Heart left ventricle (tissue), 16 donors: ENCODE measurements around the gene MICAL3. TPM values are rescaled to one million over a fixed set of nuclear protein-coding genes. Genes with fewer than 3 reads are reported as not detected.
"Not testable (repeated sequence)": the region's sequence is repeated elsewhere in the genome, so short reads cannot be mapped to it uniquely, and the experiment has no call there.

Experiments
- ATAC-seq, 4 donors: fragments of 200-7000 bp; cut with Tn5 transposase; one replicate each; pipeline ENCODE4 v1.9.1; 2020 to 2022; ENCODE audit warnings: moderate library complexity in 4 of 4, mild to moderate bottlenecking in 3 of 4, moderate number of reproducible peaks in 1 of 4
- DNase-seq, 5 donors: peaks; one replicate each; pipeline ENCODE4 v3.0.0-alpha.2; 2020
- H3K27ac ChIP-seq, 12 donors: fragments of 200-600 bp; sonication (generic) in 4 of 12; one replicate each; pipeline versions ENCODE4 v1.5.0 to v1.8.0; 2016 to 2022; ENCODE audit warnings: mild to moderate bottlenecking in 2 of 12
- H3K27me3 ChIP-seq, 9 donors: fragments of 200-600 bp; sonication (generic) in 2 of 9; one replicate each; pipeline versions ENCODE4 v1.5.1 to v1.8.0; 2016 to 2022; ENCODE audit warnings: mild to moderate bottlenecking in 3 of 9
- H3K36me3 ChIP-seq, 9 donors: fragments of 200-600 bp; sonication (generic) in 2 of 9; one replicate each; pipeline versions ENCODE4 v1.5.0 to v1.8.0; 2018 to 2022; ENCODE audit warnings: mild to moderate bottlenecking in 2 of 9
- H3K4me1 ChIP-seq, 12 donors: fragments of 200-600 bp; sonication (generic) in 4 of 12; one replicate each; pipeline versions ENCODE4 v1.5.0 to v1.8.0; 2016 to 2022; ENCODE audit warnings: mild to moderate bottlenecking in 3 of 12
- H3K4me3 ChIP-seq, 12 donors: fragments of 200-600 bp; sonication (generic) in 4 of 12; one replicate each; pipeline versions ENCODE4 v1.5.0 to v1.8.0; 2017 to 2022; ENCODE audit warnings: mild to moderate bottlenecking in 9 of 12, moderate library complexity in 4 of 12
- H3K9me3 ChIP-seq, 12 donors: fragments of 200-600 bp; sonication (generic) in 4 of 12; one replicate each; pipeline versions ENCODE4 v1.5.0 to v1.8.0; 2016 to 2022; ENCODE audit warnings: mild to moderate bottlenecking in 1 of 12
- POLR2A ChIP-seq, 2 donors: fragments of 450-650 bp; IDR thresholded peaks; one replicate each; pipeline ENCODE4 v1.6.1; 2017; ENCODE audit warnings: antibody characterized with exemption in 2 of 2, mild to moderate bottlenecking in 2 of 2, moderate library complexity in 2 of 2
- WGBS, 4 donors: extraction: QIAGEN DNeasy Blood & Tissue Kit in 2 of 4; methylation state at CpG; one replicate each; pipeline versions ENCODE4 v1.1.5 to v1.1.7; 2013 to 2018; 5-methylcytosine and 5-hydroxymethylcytosine counted together
- intact Hi-C, 10 donors: fragments of 100-400 bp; cut with DNase I; formaldehyde crosslinking; loops; one replicate each; pipeline versions ENCODE4 v1.11.1 to v1.14.2; 2022
- polyA plus RNA-seq, 2 donors: library from polyadenylated mRNA; stranded (reverse); fragments of 200-250 nt; gene quantifications; one replicate each; pipeline ENCODE4 v1.2.3, GENCODE V29; 2013
- total RNA-seq, 9 donors: library from RNA; depleted of rRNA in 2 of 9; stranded (reverse); fragments of >200 nt in 2 of 9; fragmentation: NEBNext Ultra II Directional in 3 of 9; extraction: Animal tissue kit (Norgen Biotek cat#: 25700) in 3 of 9; gene quantifications; one replicate each; pipeline versions ENCODE4 v1.1.0 to v1.2.4, GENCODE V29; 2016 to 2023
- TF ChIP-seq, protein P1 (sequence below), 12 donors: fragments of 200-600 bp; sonication (generic) in 4 of 12; IDR thresholded peaks; one replicate each; pipeline versions ENCODE4 v1.5.0 to v1.8.0; 2018 to 2022; ENCODE audit warnings: antibody characterized with exemption in 12 of 12, mild to moderate bottlenecking in 5 of 12
- donor health status: ischemic (EF 13 %, LVEDD 7.1; RV severe dilation, severe dysfunction).
- donor health status: healthy with polysubstance abuse.
- donor health status: DM: no; HTN: yes; CAD: no.
- donor health status: DM: no; HTN: no; CAD: no.
- donor health status: ischemic (EF 25% LVEDD 6.9; RV normal size, moderate dysfunction).
- donor health status: ischemic (EF 25% LVEDD 5.7; RV mildly dilated, moderate dysfunction).
- donor health status: healthy.
- donor health status: DM: yes; HTN: yes; CAD: no.
- donor health status: ischemic (EF 35%, LVEDD 5.7; RV mildly dilated, moderate dysfunction).
- donor health status: nonischemic (EF 11% LVEDD 7.7; RV severe dilation, severe dysfunction).
- donor health status: DM: yes; HTN: yes; CAD: no.
- donor health status: PGD.
- donor health status: ischemic (EF 29% LVEDD 5.4; RV normal size, mild dysfunction).
- donor health status: nonischemic (EF 23%, LVEDD 6.1; RV moderate dilation, normal function).

The MICAL3 gene
- total and polyA plus RNA-seq, 11 donors: 41.3 to 125 (median 83.3) TPM

DNA sequence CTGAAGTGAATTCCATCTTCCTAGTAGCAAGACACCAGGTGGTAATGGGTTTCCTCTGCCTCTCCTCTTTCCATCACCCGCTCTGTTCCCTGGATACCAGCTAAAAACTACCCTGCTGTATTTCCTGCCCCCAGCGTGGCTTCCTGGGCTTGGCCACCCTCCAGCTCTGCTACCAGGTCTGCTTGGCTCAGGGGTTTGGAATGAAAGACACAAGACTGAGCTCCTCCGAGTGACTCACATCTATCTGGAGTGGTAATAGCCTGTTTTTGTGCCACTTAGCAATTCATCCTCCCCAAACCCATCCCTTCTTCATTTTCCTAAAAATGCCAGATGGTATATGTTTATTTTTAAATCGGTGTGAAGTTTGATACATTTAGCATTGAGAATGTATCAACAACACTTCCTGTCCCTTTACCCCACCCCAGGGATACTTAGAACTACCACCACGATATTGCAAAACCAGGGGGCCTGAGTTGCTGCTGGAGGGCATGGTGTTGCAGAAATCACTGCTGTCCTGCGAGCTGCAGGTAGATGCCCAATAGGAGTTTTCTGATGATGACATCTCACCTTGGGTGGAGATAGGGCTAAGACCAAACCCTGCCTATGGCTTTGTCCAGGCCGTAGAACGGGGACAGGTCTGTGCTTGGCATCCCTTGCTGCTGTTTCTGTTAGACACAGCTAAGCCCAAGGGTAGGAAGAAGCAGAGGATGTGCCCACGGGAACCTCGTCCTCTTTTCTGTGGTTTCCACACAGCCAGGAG lies 7.5 kb upstream of the MICAL3 start:
- ATAC-seq: peak; percentile 34 to 69 (median 45)
- H3K27ac ChIP-seq: peak overlapping the region in 10 of 12 donors; percentile 0 to 67 (median 40)
- peaks cover 0 to 50% (median 16%) of the 10 kb centered on the region in 12 donors for H3K4me1 ChIP-seq
- no peak overlapping the region for H3K4me3 ChIP-seq
- intact Hi-C loops: loop anchor here in 1 of 10 donors (5.0 kb wide), 1 partner anchor 35 kb away; no protein-coding TSS in a partner anchor
- DNase-seq: peak in 3 of 5 donors; percentile 25 to 68 (median 36)
- no peak for TF ChIP-seq POLR2A (IDR thresholded peaks at IDR 0.05)
- TF ChIP-seq, protein P1, sequence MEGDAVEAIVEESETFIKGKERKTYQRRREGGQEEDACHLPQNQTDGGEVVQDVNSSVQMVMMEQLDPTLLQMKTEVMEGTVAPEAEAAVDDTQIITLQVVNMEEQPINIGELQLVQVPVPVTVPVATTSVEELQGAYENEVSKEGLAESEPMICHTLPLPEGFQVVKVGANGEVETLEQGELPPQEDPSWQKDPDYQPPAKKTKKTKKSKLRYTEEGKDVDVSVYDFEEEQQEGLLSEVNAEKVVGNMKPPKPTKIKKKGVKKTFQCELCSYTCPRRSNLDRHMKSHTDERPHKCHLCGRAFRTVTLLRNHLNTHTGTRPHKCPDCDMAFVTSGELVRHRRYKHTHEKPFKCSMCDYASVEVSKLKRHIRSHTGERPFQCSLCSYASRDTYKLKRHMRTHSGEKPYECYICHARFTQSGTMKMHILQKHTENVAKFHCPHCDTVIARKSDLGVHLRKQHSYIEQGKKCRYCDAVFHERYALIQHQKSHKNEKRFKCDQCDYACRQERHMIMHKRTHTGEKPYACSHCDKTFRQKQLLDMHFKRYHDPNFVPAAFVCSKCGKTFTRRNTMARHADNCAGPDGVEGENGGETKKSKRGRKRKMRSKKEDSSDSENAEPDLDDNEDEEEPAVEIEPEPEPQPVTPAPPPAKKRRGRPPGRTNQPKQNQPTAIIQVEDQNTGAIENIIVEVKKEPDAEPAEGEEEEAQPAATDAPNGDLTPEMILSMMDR (IDR thresholded peaks at IDR 0.05): no peak
- WGBS, 4 donors: 69 to 75% (median 71%) methylated on average over 10 of the region's 10 CpGs
- no peaks in the 10 kb centered on the region for H3K9me3 ChIP-seq
- H3K27me3 ChIP-seq: no peaks in the 10 kb centered on the region
- no peaks in the 10 kb centered on the region for H3K36me3 ChIP-seq

DNA sequence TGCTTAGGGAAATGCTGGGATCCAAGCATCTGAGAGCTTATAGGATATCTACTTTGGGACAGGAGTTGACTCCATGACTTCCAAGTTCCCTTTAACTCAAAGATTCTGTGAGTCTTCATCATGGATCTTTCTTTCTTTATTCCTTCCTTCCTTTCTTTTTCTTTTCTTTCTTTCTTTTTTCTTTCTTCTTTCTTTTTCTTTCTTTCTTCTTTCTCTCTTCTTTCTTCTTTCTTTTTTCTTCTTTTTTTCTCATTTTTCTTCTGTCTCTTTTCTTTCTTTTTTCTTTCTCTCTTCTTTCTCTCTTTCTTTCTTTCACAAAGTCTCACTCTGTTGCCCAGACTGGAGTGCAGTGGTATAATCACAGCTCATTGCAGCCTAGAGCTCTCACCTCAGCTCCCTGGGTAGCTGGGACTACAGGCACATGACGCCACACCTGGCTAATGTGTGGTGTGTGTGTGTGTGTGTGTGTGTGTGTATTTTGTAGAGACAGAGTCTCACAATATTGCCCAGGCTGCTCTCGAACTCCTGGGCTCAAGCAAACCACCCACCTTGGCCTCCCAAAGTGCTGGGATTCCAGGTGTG lies 5.4 kb upstream of the MICAL3 start:
- no peak overlapping the region for H3K4me3 ChIP-seq
- peaks cover 0 to 44% (median 16%) of the 10 kb centered on the region in 12 donors for H3K4me1 ChIP-seq
- H3K9me3 ChIP-seq: no peaks in the 10 kb centered on the region
- TF ChIP-seq, protein P1 (IDR thresholded peaks at IDR 0.05): no peak
- no peak for TF ChIP-seq POLR2A (IDR thresholded peaks at IDR 0.05)
- 88 to 91% (median 90%) methylated on average over 2 of the region's 2 CpGs for WGBS, 4 donors
- H3K36me3 ChIP-seq: no peaks in the 10 kb centered on the region
- ATAC-seq (no peak), DNase-seq (no peak)
- no peak overlapping the region for H3K27ac ChIP-seq
- peaks cover 0 to 15% (median 0%) of the 10 kb centered on the region in 9 donors for H3K27me3 ChIP-seq
- intact Hi-C loops: loop anchor here in 5 of 10 donors (5.0 to 10.0 kb wide), 4 partner anchors 38 to 197 kb away; partner anchors contain the start of gene PEX26 (in 3 of the 5)

DNA sequence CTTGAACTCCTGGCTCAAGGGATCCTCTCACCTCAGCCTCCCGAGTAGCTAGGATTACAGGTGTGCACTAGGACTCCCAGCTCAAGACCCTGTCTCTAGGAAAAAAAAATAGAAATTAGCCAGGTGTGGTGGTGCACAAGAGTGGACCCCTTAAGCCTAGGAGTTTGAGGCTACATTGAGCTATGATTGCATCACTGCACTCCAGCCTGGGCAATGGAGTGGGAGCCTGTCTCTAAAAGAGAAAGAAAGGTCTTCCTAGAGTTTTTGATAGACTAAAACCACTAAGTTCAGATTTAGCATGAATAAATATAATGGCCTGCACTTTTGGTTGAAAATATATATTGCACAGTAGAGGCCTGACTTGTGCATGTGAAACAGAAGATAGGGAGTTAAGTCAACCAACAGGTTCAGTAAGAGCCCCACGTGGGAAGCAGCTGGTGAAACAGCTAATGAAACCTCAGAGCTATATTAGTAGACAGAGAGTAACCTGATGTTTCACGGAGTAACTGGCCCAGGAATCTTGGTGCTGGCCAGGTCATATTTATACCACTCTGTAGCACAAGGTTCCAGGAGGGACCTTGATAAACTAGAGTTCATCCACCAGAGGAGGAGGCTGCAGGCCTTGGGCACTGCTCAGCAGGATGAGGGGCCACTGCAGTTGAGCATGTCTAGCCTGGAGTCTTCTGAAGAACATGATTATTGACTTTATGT lies 4.6 kb upstream of the MICAL3 start:
- DNase-seq (peak in 1 of 5 donors; percentile 13), ATAC-seq (peak in 2 of 4 donors; percentile 10 to 29)
- 44 to 66% (median 56%) methylated on average over 2 to 3 of the region's 3 CpGs for WGBS, 4 donors
- TF ChIP-seq, protein P1 (IDR thresholded peaks at IDR 0.05): no peak
- TF ChIP-seq POLR2A (IDR thresholded peaks at IDR 0.05): no peak
- Histone ChIP-seq H3K9me3 (no peaks in the 10 kb centered on the region), H3K27me3 (peaks cover 0 to 23% (median 0%) of the 10 kb centered on the region in 9 donors), H3K4me1 (peaks cover 0 to 42% (median 19%) of the 10 kb centered on the region in 12 donors), H3K36me3 (no peaks in the 10 kb centered on the region), H3K4me3 (no peak overlapping the region), H3K27ac (peak overlapping the region in 1 of 12 donors; percentile 48)
- intact Hi-C loops: loop anchor here in 4 of 10 donors (5.0 to 10.0 kb wide), 4 partner anchors 38 to 197 kb away; partner anchors contain the start of gene PEX26 (in 3 of the 4)

DNA sequence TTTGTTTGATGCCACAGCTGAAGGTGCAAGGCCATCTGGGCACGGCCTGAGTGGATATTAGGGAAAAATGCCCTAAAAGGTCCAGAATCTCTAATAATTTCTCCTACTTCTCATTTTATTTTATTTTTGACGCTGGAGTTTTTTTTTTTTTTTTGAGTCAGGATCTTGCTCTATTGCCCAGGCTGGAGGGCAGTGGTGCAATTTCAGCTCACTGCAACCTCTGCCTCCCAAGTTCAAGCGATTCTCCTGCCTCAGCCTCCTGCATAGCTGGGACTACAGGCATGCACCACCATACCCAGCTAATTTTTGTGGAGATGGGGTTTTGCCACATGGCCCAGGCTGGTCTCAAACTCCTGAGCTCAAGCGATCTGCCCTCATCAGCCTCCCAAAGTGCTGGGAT lies 1.5 kb upstream of the MICAL3 start:
- Histone ChIP-seq H3K4me1 (peaks cover 0 to 35% (median 11%) of the 10 kb centered on the region in 12 donors), H3K27me3 (peaks cover 0 to 32% (median 0%) of the 10 kb centered on the region in 9 donors)
- DNase-seq, H3K4me3 ChIP-seq, H3K27ac ChIP-seq, H3K36me3 ChIP-seq, ATAC-seq, H3K9me3 ChIP-seq: not testable (repeated sequence)
- intact Hi-C loops: loop anchor here in 5 of 10 donors (2.0 to 10.0 kb wide), 5 partner anchors 25 to 194 kb away; partner anchors contain the start of gene PEX26 (in 3 of the 5)
- 93 to 98% (median 94%) methylated on average over 4 of the region's 4 CpGs for WGBS, 4 donors
